ENCODE results near the gene DDX27. TPM values are rescaled to one million over a fixed set of nuclear protein-coding genes. Genes with fewer than 3 reads are reported as not detected.

Gene DDX27
- total and polyA plus RNA-seq, 2 of the 13 experiments (the other 11 are each of a cell fraction or from before 2014, with no cell fraction given): 42.6 to 72.8 TPM

DNA sequence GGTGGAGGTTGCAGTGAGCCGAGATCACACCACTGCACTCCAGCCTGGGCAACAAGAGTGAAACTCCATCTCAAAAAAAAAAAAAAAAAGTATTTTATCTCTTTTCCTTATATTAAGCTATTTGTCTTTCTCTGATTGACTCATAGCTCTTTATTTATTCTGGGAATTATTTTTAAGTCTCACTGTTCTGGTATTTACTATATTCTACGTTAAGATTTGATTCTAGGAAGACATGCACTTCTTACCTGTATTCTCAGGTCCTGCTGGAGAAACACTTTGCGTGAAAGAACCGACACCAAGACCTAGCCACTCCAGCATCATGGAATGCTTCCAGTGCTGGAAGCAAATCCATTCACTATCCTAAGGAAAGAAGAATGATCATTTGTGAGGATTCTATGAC lies 41.0 kb downstream of the DDX27 start:
- Histone ChIP-seq H3K9ac (ENCODE audit: insufficient read depth, low read depth, low read length) (no peak overlapping the region), H3K27me3 (ENCODE audit: control insufficient read depth in 1 of 2, insufficient read depth in 2 of 2, low read length in 2 of 2) (no peaks in the 10 kb centered on the region), H4K20me1 (ENCODE audit: insufficient read depth, low read length) (no peaks in the 10 kb centered on the region), H3K4me3 (replicated peaks in 1 of 3; ENCODE audit: insufficient read depth in 1 of 3, low read depth in 2 of 3, low read length in 3 of 3) (no peak overlapping the region), H3K27ac (ENCODE audit: extremely low read length, insufficient read depth, low read length) (no peak overlapping the region), H3K4me1 (ENCODE audit: insufficient read depth, low read length) (peaks cover 17% of the 10 kb centered on the region), H3K79me2 (ENCODE audit: insufficient read depth, low read length) (no peaks in the 10 kb centered on the region), H3K9me3 (ENCODE audit: low read length) (no peaks in the 10 kb centered on the region), H2AFZ (ENCODE audit: low read length) (no peak overlapping the region), H3K4me2 (ENCODE audit: low read depth, low read length) (no peak overlapping the region), H3K36me3 (replicated peaks in 1 of 2; ENCODE audit: control insufficient read depth in 1 of 2, insufficient read depth in 2 of 2, low read length in 2 of 2) (peaks cover 55 to 67% of the 10 kb centered on the region in 2 experiments)
- 96% methylated on average over 4 of the region's 4 CpGs for WGBS (ENCODE audit: low lambda C conversion rate)
- intact Hi-C loops (cut with micrococcal nuclease; ENCODE audit: unreplicated experiment) (no loop called here), in situ Hi-C loops (cut with HindIII; ENCODE audit: extremely low pct_ligation_motif_present, low pct_unique_long_range_greater_than_20kb) (no loop called here)
- ATAC-seq (no peak), FAIRE-seq (no peak), DNase-seq (ENCODE audit: low spot score) (no peak)
- BruUV-seq (replicated peaks): no TSS peak
- CTCF ChIA-PET (ENCODE audit: low intra/inter-chr PET ratio, low total read pairs): no interaction called here
- TF ChIP-seq SALL1 (CRISPR knock-in tag; IDR thresholded peaks at IDR 0.05) (no peak), ZNF670 (CRISPR knock-in tag; IDR thresholded peaks at IDR 0.05; ENCODE audit: borderline replicate concordance) (no peak), ZNF552 (CRISPR knock-in tag; IDR thresholded peaks at IDR 0.05; ENCODE audit: borderline replicate concordance) (no peak), ZFP41 (CRISPR knock-in tag; IDR thresholded peaks at IDR 0.05; ENCODE audit: borderline replicate concordance) (no peak), FOXP1 (IDR thresholded peaks at IDR 0.05) (no peak), FOXP1 (CRISPR knock-in tag; IDR thresholded peaks at IDR 0.05) (no peak), ZNF530 (CRISPR knock-in tag; IDR thresholded peaks at IDR 0.05; ENCODE audit: low read depth) (no peak), PRPF4 (IDR thresholded peaks at IDR 0.05; ENCODE audit: low read depth, low read length, poor library complexity, severe bottlenecking) (no peak), CHD4 (IDR thresholded peaks at IDR 0.05; ENCODE audit: borderline replicate concordance, low read length) (no peak), HNRNPUL1 (IDR thresholded peaks at IDR 0.05; ENCODE audit: low read depth, low read length) (no peak), FOSL2 (CRISPR knock-in tag; IDR thresholded peaks at IDR 0.05) (no peak), ZFP1 (CRISPR knock-in tag; IDR thresholded peaks at IDR 0.05) (no peak)
- TF ChIP-seq, protein P1, sequence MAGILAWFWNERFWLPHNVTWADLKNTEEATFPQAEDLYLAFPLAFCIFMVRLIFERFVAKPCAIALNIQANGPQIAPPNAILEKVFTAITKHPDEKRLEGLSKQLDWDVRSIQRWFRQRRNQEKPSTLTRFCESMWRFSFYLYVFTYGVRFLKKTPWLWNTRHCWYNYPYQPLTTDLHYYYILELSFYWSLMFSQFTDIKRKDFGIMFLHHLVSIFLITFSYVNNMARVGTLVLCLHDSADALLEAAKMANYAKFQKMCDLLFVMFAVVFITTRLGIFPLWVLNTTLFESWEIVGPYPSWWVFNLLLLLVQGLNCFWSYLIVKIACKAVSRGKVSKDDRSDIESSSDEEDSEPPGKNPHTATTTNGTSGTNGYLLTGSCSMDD (CRISPR knock-in tag; IDR thresholded peaks at IDR 0.05): no peak
- TF ChIP-seq, protein P2, sequence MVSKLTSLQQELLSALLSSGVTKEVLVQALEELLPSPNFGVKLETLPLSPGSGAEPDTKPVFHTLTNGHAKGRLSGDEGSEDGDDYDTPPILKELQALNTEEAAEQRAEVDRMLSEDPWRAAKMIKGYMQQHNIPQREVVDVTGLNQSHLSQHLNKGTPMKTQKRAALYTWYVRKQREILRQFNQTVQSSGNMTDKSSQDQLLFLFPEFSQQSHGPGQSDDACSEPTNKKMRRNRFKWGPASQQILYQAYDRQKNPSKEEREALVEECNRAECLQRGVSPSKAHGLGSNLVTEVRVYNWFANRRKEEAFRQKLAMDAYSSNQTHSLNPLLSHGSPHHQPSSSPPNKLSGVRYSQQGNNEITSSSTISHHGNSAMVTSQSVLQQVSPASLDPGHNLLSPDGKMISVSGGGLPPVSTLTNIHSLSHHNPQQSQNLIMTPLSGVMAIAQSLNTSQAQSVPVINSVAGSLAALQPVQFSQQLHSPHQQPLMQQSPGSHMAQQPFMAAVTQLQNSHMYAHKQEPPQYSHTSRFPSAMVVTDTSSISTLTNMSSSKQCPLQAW (CRISPR knock-in tag; IDR thresholded peaks at IDR 0.05): no peak
- POLR2A ChIA-PET: interaction anchor here (1.0 kb wide), 1 partner anchor 137 kb away, joined by 3 read pairs; no protein-coding TSS in a partner anchor
